HFFc6 (cell line): ENCODE results near the gene WDR45B. TPM values are rescaled to one million over a fixed set of nuclear protein-coding genes. Genes with fewer than 3 reads are reported as not detected.

Experiments used
- DNase-seq: peaks from one replicate; pipeline ENCODE4 v3.0.0-alpha.2; 2018
- H3K27ac Mint-ChIP-seq: 2 replicates; pipeline ENCODE4 v1.8.0; 2020; ENCODE audit warnings: mild to moderate bottlenecking, mixed read lengths
- H3K27me3 Mint-ChIP-seq: 2 replicates; pipeline ENCODE4 v1.8.0; 2021; ENCODE audit warnings: mild to moderate bottlenecking, moderate library complexity, mixed read lengths; ENCODE audit not compliant: insufficient read depth
- H3K36me3 Mint-ChIP-seq: 2 replicates; pipeline ENCODE4 v1.8.0; 2021; ENCODE audit warnings: low read depth, mixed read lengths
- H3K4me1 Mint-ChIP-seq: 2 replicates; pipeline ENCODE4 v1.8.0; 2020; ENCODE audit warnings: low read depth, mixed read lengths
- H3K4me3 Mint-ChIP-seq: 2 replicates; pipeline ENCODE4 v1.8.0; 2020; ENCODE audit warnings: mild to moderate bottlenecking, moderate library complexity, mixed read lengths
- H3K9me3 Mint-ChIP-seq: 2 replicates; pipeline ENCODE4 v1.8.0; 2020; ENCODE audit warnings: mild to moderate bottlenecking, mixed read lengths
- CTCF ChIP-seq: fragments of 200-600 bp; sonication (generic); IDR thresholded peaks from 2 replicates; pipeline ENCODE4 v1.5.0; 2021; ENCODE audit warnings: antibody characterized with exemption, mild to moderate bottlenecking
- total RNA-seq, 6 experiments: library from RNA; stranded (reverse); fragmentation: NEBNext Ultra II Directional; extraction: Animal tissue kit (Norgen Biotek cat#: 25700); gene quantifications; 2 replicates in 1 of 6; 3 replicates in 5 of 6; pipeline ENCODE4 v1.2.3, GENCODE V29; 2021

WDR45B gene
- total RNA-seq, 6 experiments from 2014 or later, result 60.6 to 73.5 (median 66.3) TPM

- no peak for TF ChIP-seq CTCF
- Mint-ChIP-seq H3K36me3 (peaks cover 42% of the 10 kb centered on the region), H3K9me3 (no peaks in the 10 kb centered on the region), H3K4me3 (no peak overlapping the region), H3K27ac (no peak overlapping the region), H3K27me3 (peaks cover 2% of the 10 kb centered on the region), H3K4me1 (no peaks in the 10 kb centered on the region; the same call in 1 of the 2 replicates)
- no peak for DNase-seq
These were observed 46.7 kb downstream of the WDR45B start for GRCh38 chr17:82601447-82602000.

GRCh38 chr17:82600731-82601446 is 47.4 kb downstream of the WDR45B start:
- Mint-ChIP-seq H3K9me3 (no peaks in the 10 kb centered on the region), H3K36me3 (peaks cover 39% of the 10 kb centered on the region), H3K4me3 (no peak overlapping the region), H3K27ac (no peak overlapping the region; the same call in 1 of the 2 replicates), H3K27me3 (peaks cover 2% of the 10 kb centered on the region; the same call in 1 of the 2 replicates), H3K4me1 (no peaks in the 10 kb centered on the region; the same call in 1 of the 2 replicates)
- no peak for TF ChIP-seq CTCF
- DNase-seq, result no peak

GRCh38 chr17:82599674-82600661 is 48.3 kb downstream of the WDR45B start:
- peaks cover 39% of the 10 kb centered on the region for H3K36me3 Mint-ChIP-seq
- no peak overlapping the region for H3K27ac Mint-ChIP-seq
- no peaks in the 10 kb centered on the region; the same call in 1 of the 2 replicates for H3K4me1 Mint-ChIP-seq
- no peak for TF ChIP-seq CTCF
- H3K27me3 Mint-ChIP-seq, result peaks cover 2% of the 10 kb centered on the region; the same call in 1 of the 2 replicates
- no peaks in the 10 kb centered on the region for H3K9me3 Mint-ChIP-seq
- DNase-seq, result no peak
- no peak overlapping the region for H3K4me3 Mint-ChIP-seq

GRCh38 chr17:82598256-82599119 is 49.8 kb downstream of the WDR45B start:
- no peak overlapping the region for H3K4me3 Mint-ChIP-seq
- 0 out of 2 replicates have a peak, but pooled peaks cover 2% of the 10 kb centered on the region for H3K27me3 Mint-ChIP-seq
- DNase-seq, result no peak
- peaks cover 26% of the 10 kb centered on the region for H3K36me3 Mint-ChIP-seq
- peaks cover 13% of the 10 kb centered on the region for H3K4me1 Mint-ChIP-seq
- H3K9me3 Mint-ChIP-seq, result no peaks in the 10 kb centered on the region
- no peak for TF ChIP-seq CTCF
- H3K27ac Mint-ChIP-seq, result no peak overlapping the region
